Activated CD4-positive, alpha-beta T cell treated with anti-CD3 and anti-CD28 coated beads for 48 hours (primary cell): ENCODE data around the gene FNIP1.
A peak's percentile ranks its signal among the peaks of the same experiment; 100 is the strongest.
"Not testable (repeated sequence)": the region's sequence is repeated elsewhere in the genome, so short reads cannot be mapped to it uniquely, and the experiment has no call there.

Experiments
- DNase-seq: peaks from one replicate; pipeline ENCODE4 v3.0.0-alpha.2; 2020

The FNIP1 gene

GRCh38 chr5:131796793-131797693 is at the start of gene FNIP1:
Gene FNIP1, minus strand, starts transcription at chr5:131797017. Its CDS starts 96 bp downstream, at chr5:131796921.
- peak; percentile 99 for DNase-seq

GRCh38 chr5:131846536-131846935 is 49.7 kb upstream of the FNIP1 start:
- no peak for DNase-seq

- no peak for DNase-seq
These were observed 49.0 kb upstream of the FNIP1 start for GRCh38 chr5:131845828-131846227.

GRCh38 chr5:131842971-131843370 is 46.2 kb upstream of the FNIP1 start:
- DNase-seq = not testable (repeated sequence)

- not testable (repeated sequence) for DNase-seq
These were observed 35.9 kb upstream of the FNIP1 start for GRCh38 chr5:131832702-131833101.

- no peak for DNase-seq
These were observed 28.7 kb upstream of the FNIP1 start for GRCh38 chr5:131825404-131826013.

GRCh38 chr5:131824631-131825030 is 27.8 kb upstream of the FNIP1 start:
- DNase-seq = no peak

GRCh38 chr5:131821221-131821620 is 24.4 kb upstream of the FNIP1 start:
- DNase-seq = no peak

GRCh38 chr5:131818001-131818724 is 21.3 kb upstream of the FNIP1 start:
- DNase-seq = no peak

GRCh38 chr5:131814990-131815389 is 18.2 kb upstream of the FNIP1 start:
- no peak for DNase-seq

- no peak for DNase-seq
These were observed 15.7 kb upstream of the FNIP1 start for GRCh38 chr5:131812371-131813160.

- no peak for DNase-seq
These were observed 13.9 kb upstream of the FNIP1 start for GRCh38 chr5:131810510-131811249.

- peak; percentile 52 for DNase-seq
These were observed 681 bp downstream of the FNIP1 start for GRCh38 chr5:131795879-131796792.

GRCh38 chr5:131795228-131795627 is 1.6 kb downstream of the FNIP1 start:
- no peak for DNase-seq

GRCh38 chr5:131794586-131794985 is 2.2 kb downstream of the FNIP1 start:
- DNase-seq = no peak

GRCh38 chr5:131792896-131793295 is 3.9 kb downstream of the FNIP1 start:
- no peak for DNase-seq

- DNase-seq = no peak
These were observed 5.0 kb downstream of the FNIP1 start for GRCh38 chr5:131791866-131792265.

- no peak for DNase-seq
These were observed 6.3 kb downstream of the FNIP1 start for GRCh38 chr5:131790550-131790949.

- DNase-seq = no peak
These were observed 7.1 kb downstream of the FNIP1 start for GRCh38 chr5:131789765-131790164.

- no peak for DNase-seq
These were observed 9.1 kb downstream of the FNIP1 start for GRCh38 chr5:131787736-131788135.
